IPS-20b (cell line): ENCODE results near the gene NSD2.
"Not testable (repeated sequence)": the region's sequence is repeated elsewhere in the genome, so short reads cannot be mapped to it uniquely, and the experiment has no call there.

ENCODE experiments used
- H3K27ac ChIP-seq: one replicate; pipeline ENCODE4 v1.5.1; 2013; ENCODE audit warnings: low read length
- H3K27me3 ChIP-seq: 2 replicates; pipeline ENCODE4 v1.6.1; 2013; ENCODE audit warnings: mild to moderate bottlenecking, low read length, inconsistent platforms; ENCODE audit not compliant: insufficient read depth
- H3K36me3 ChIP-seq: 2 replicates; pipeline ENCODE4 v1.6.1; 2013; ENCODE audit warnings: low read depth, mild to moderate bottlenecking, inconsistent platforms, low read length, moderate library complexity; ENCODE audit not compliant: insufficient read depth
- H3K4me1 ChIP-seq: 2 replicates; pipeline ENCODE4 v1.6.1; 2013; ENCODE audit warnings: mild to moderate bottlenecking, control low read depth, inconsistent platforms, low read length, moderate library complexity; ENCODE audit not compliant: insufficient read depth
- H3K4me3 ChIP-seq: 2 replicates; pipeline ENCODE4 v1.5.1; 2013; ENCODE audit warnings: mild to moderate bottlenecking, low read length, inconsistent platforms
- H3K9ac ChIP-seq: 2 replicates; pipeline ENCODE4 v1.6.1; 2013; ENCODE audit warnings: low read depth, mild to moderate bottlenecking, inconsistent platforms, low read length, moderate library complexity
- H3K9me3 ChIP-seq: 2 replicates; pipeline ENCODE4 v1.6.1; 2013; ENCODE audit warnings: mild to moderate bottlenecking, low read depth, low read length, inconsistent platforms; ENCODE audit not compliant: insufficient read depth

The NSD2 gene

GRCh38 chr4:2008671-2008920 lies 137.4 kb downstream of the NSD2 start:
- H3K9ac ChIP-seq = peak overlapping the region; percentile 97
- peak overlapping the region; percentile 84 for H3K27ac ChIP-seq
- no peaks in the 10 kb centered on the region for H3K9me3 ChIP-seq
- peaks cover 3% of the 10 kb centered on the region; the same call in 1 of the 2 replicates for H3K4me1 ChIP-seq
- H3K4me3 ChIP-seq = peak overlapping the region; percentile 93
- no peaks in the 10 kb centered on the region; the same call in 1 of the 2 replicates for H3K27me3 ChIP-seq
- peaks cover 22% of the 10 kb centered on the region for H3K36me3 ChIP-seq

GRCh38 chr4:2008921-2009650 lies 137.9 kb downstream of the NSD2 start, which contains the start of gene NELFA:
Gene NELFA (minus strand): TSS chr4:2008974. CDS start chr4:2008959, 15 bp downstream.
- Histone ChIP-seq H3K36me3 (peaks cover 21% of the 10 kb centered on the region), H3K4me3 (peak within 1 kb of the TSS; percentile 93), H3K4me1 (peaks cover 3% of the 10 kb centered on the region; the same call in 1 of the 2 replicates), H3K27me3 (no peaks in the 10 kb centered on the region; the same call in 1 of the 2 replicates), H3K27ac (peak within 1 kb of the TSS; percentile 84), H3K9me3 (no peaks in the 10 kb centered on the region), H3K9ac (peak within 1 kb of the TSS; percentile 97)

- Histone ChIP-seq H3K9ac (peak overlapping the region; percentile 97; the same call in 1 of the 2 replicates), H3K27ac (no peak overlapping the region), H3K9me3 (no peaks in the 10 kb centered on the region), H3K4me1 (peaks cover 3% of the 10 kb centered on the region; the same call in 1 of the 2 replicates), H3K36me3 (peaks cover 21% of the 10 kb centered on the region), H3K4me3 (peak overlapping the region; percentile 93), H3K27me3 (no peaks in the 10 kb centered on the region; the same call in 1 of the 2 replicates)
Observed at GRCh38 chr4:2009651-2010233, 138.5 kb downstream of the NSD2 start.

GRCh38 chr4:2011583-2011982 lies 140.4 kb downstream of the NSD2 start:
- Histone ChIP-seq H3K4me1 (peaks cover 3% of the 10 kb centered on the region; the same call in 1 of the 2 replicates), H3K27ac (no peak overlapping the region), H3K9me3 (no peaks in the 10 kb centered on the region), H3K36me3 (peaks cover 5% of the 10 kb centered on the region; the same call in 1 of the 2 replicates), H3K27me3 (no peaks in the 10 kb centered on the region; the same call in 1 of the 2 replicates), H3K9ac (no peak overlapping the region), H3K4me3 (no peak overlapping the region)

GRCh38 chr4:2015008-2015407 lies 143.8 kb downstream of the NSD2 start:
- Histone ChIP-seq H3K27me3 (peaks cover 4% of the 10 kb centered on the region), H3K36me3 (no peaks in the 10 kb centered on the region), H3K9me3 (no peaks in the 10 kb centered on the region), H3K4me1 (no peaks in the 10 kb centered on the region), H3K9ac (no peak overlapping the region), H3K27ac (no peak overlapping the region), H3K4me3 (no peak overlapping the region)

DNA sequence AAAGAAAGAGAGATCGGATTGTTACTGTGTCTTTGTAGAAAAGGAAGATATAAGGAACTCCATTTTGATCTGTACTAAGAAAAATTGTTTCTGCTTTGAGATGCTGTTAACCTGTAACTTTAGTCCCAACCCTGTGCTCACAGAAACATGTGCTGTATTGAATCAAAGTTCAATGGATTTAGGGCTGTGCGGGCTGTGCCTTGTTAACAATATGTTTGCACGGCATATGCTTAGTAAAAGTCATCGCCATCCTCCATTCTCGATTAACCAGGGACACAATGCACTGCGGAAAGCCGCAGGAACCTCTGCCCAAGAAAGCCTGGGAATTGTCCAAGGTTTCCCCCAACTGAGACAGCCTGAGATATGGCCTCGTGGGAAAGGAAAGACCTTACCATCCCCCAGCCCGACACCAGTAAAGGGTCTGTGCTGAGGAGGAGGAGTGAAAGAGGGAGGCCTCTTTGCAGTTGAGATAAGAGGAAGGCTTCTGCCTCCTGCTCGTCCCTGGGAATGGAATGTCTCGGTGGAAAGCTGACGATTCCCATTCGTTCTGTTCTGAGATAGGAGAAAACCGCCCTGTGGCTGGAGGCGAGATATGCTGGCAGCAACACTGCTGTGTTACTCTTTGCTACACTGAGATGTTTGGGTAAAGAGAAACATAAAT lies 150.3 kb downstream of the NSD2 start:
- H3K9ac ChIP-seq, H3K27ac ChIP-seq, H3K9me3 ChIP-seq, H3K36me3 ChIP-seq, H3K4me1 ChIP-seq, H3K27me3 ChIP-seq, H3K4me3 ChIP-seq: not testable (repeated sequence)

- peaks cover 6% of the 10 kb centered on the region; the same call in 1 of the 2 replicates for H3K27me3 ChIP-seq
- H3K36me3 ChIP-seq = no peaks in the 10 kb centered on the region
- no peaks in the 10 kb centered on the region; the same call in 1 of the 2 replicates for H3K4me1 ChIP-seq
- H3K27ac ChIP-seq = no peak overlapping the region
- peaks cover 5% of the 10 kb centered on the region; the same call in 1 of the 2 replicates for H3K9me3 ChIP-seq
- no peak overlapping the region for H3K9ac ChIP-seq
- H3K4me3 ChIP-seq = no peak overlapping the region
Observed at GRCh38 chr4:2024683-2025082, 153.5 kb downstream of the NSD2 start.

DNA sequence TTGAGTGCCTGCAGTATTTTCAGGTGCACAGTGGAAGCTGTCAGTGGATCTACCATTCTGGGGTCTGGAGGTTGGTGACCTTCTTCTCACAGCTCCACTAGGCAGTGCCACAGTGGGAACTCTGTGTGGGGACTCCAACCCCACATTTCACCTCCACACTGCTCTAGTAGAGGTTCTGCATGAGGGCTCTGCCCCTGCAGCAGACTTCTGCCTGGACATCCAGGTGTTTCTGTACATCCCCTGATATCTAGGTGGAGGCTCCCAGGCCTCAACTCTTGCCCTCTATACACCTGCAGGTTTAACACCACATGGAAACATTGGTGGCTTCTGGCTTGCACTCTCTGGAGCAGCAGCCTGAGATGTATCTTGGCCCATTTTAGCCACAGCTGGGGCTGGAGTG lies 154.6 kb downstream of the NSD2 start:
- Histone ChIP-seq H3K36me3 (no peaks in the 10 kb centered on the region), H3K4me3 (no peak overlapping the region), H3K27me3 (peaks cover 15% of the 10 kb centered on the region; the same call in 1 of the 2 replicates), H3K9ac (no peak overlapping the region), H3K4me1 (no peaks in the 10 kb centered on the region; the same call in 1 of the 2 replicates), H3K27ac (no peak overlapping the region), H3K9me3 (peaks cover 5% of the 10 kb centered on the region; the same call in 1 of the 2 replicates)

GRCh38 chr4:2027120-2027519 lies 155.9 kb downstream of the NSD2 start:
- H3K4me1 ChIP-seq, H3K4me3 ChIP-seq, H3K36me3 ChIP-seq, H3K9ac ChIP-seq, H3K27ac ChIP-seq, H3K9me3 ChIP-seq: not testable (repeated sequence)
- peaks cover 15% of the 10 kb centered on the region; the same call in 1 of the 2 replicates for H3K27me3 ChIP-seq

DNA sequence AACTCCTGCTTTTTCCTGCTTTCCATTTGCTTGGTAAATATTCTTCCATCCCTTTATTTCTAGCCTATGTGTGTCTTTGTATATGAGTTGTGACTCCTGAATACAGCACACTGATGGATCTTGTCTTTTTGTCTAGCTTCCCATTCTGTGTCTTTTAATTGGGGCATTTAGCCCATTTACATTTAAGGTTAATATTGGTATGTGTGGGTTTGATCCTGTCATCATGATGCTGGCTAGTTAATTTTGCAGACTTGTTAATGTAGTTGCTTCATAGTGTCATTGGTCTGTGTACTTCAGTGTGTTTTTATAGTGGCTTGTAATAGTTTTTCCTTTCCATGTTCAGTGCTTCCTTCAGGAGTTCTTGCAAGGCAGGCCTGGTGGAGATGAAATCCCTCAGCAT lies 160.0 kb downstream of the NSD2 start:
- peaks cover 48% of the 10 kb centered on the region for H3K27me3 ChIP-seq
- H3K36me3 ChIP-seq, H3K27ac ChIP-seq, H3K9ac ChIP-seq, H3K4me1 ChIP-seq, H3K4me3 ChIP-seq, H3K9me3 ChIP-seq: not testable (repeated sequence)
